ENCODE measurements around the gene SBK1.
A peak's percentile ranks its signal among the peaks of the same experiment; 100 is the strongest.
"Not testable (repeated sequence)": the region's sequence is repeated elsewhere in the genome, so short reads cannot be mapped to it uniquely, and the experiment has no call there.

Gene SBK1

DNA sequence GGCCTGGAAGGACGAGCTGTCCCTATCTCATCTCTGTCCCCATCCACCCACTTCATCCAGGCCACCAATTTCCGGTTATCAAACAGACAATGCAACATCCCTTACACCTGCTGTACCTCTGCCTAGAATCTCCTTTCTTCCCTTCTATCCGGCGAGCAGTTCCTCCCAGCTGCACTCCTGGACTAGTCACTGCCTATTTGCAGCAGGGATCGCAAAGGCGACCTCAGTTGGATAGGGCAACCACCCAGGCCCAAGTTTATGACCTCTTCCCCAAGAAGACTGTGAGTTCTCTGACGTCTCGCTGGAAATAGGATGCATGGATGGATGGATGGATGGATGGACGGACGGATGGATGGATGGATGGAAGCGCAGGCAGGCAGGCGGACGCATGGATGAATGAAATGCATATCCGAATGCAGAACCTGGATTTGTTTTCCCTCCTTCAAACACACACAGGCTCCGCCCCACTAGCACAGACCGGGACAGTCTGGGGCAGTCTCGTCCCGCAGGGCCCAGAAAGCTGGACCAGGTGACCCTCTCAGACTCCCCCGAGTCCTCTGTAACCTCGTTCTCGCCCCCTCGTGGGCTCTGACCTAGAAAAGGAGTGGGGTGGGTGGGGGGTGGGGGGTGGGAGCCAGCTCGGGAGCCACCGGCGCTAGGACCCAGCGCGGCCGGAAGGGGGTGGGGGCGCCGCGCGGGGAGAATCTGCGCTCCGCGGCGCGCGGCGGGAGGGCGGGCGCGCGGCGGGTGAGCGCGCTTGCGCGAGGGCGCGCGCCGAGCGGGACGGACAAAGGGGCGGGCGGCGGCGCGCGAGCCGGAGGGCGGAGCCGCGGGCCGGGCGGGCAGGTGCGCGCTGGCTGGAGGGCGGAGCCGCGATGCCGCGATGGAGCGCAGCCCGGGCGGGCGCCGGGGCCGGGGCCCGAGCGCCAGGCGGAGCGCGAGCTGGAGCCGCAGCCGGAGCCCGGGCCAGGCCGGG lies at the start of gene SBK1:
Gene SBK1, plus strand, starts transcription at position 875 of the 976 bp plus-strand sequence. CDS start 24,867 bp downstream, outside the sequence.
- peak; percentile 54 for DNase-seq

DNA sequence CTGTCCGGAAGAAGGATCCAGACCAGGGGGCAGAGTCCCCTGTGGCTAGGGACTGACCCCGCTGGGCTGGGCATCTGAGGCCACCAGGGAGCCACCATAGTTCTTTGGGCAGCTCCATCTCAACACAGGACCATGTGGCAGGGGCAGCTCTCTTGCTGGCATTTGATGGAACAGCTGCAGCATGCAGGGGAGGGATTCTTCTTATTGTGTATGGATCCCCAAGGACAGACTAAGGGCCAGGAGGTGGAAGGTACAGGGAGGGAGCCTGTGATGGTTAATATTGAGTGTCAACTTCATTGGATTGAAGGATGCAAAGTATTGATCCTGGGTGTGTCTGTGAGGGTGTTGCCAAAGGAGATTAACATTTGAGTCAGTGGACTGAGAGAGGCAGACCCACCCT lies 42.8 kb upstream of the SBK1 start:
- DNase-seq: not testable (repeated sequence)

GRCh38 chr16:28250999-28251398 lies 41.3 kb upstream of the SBK1 start:
- no peak for DNase-seq

DNA sequence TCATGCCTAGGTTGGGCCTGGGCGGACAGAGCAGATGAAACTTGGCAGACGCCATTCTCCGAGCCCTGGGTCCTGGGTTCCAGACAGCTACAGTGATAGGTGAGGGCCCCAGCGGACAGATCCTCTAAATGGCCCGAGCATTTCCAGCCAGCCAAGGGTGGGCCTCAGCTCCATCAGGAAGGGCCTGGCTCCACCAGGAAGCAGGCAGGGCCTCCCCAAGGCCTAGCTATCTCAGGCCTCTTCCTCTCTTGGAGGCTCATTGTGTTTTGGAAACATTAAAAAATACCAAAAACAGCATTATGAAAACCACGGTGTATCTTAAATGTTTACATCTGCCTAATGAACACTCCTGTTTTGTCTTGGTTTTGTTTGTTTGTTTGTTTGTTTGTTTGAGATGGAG lies 38.2 kb upstream of the SBK1 start:
- no peak for DNase-seq

DNA sequence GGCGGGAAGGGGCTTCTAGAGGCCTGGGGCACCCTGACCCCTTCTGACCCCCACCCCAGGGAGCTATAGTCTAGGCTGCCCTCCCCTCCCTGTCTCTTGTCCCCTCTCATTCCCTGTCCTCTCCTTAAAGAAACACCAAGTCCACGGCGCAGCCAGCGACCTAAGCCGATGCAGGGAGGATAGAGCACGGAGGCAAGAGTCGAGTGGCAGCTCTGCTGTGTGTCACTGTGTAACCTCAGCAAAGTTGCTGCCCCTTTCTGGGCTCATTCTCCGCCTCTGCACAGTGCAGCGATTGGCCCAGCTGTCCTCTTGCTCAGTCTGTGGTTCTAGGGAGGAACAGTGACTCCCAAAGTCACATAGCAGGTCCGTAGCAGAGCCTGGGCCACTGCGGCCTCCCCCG lies 36.5 kb upstream of the SBK1 start:
- no peak for DNase-seq

- no peak for DNase-seq
Measured at GRCh38 chr16:28257256-28257655, 35.1 kb upstream of the SBK1 start.

DNA sequence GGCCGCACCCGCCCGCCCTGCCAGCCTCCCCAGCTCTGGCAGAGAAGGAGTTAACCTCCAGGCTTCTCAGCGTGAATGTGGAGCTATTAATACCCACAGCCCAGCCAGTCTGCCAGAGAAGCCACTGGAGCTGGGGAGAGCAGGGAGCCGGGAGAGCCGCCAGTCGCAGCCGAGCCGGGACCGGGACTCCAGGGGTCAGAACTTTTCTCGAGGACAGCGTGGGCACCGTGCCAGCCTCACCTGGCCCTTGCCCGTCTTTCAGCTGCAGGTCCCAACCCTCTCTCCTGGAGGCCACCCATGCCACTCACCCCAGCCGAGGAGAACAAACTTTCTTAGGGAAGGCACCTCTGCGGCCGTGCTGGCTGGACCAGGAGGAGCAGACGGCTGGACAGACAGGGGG lies 33.8 kb upstream of the SBK1 start:
- no peak for DNase-seq

DNA sequence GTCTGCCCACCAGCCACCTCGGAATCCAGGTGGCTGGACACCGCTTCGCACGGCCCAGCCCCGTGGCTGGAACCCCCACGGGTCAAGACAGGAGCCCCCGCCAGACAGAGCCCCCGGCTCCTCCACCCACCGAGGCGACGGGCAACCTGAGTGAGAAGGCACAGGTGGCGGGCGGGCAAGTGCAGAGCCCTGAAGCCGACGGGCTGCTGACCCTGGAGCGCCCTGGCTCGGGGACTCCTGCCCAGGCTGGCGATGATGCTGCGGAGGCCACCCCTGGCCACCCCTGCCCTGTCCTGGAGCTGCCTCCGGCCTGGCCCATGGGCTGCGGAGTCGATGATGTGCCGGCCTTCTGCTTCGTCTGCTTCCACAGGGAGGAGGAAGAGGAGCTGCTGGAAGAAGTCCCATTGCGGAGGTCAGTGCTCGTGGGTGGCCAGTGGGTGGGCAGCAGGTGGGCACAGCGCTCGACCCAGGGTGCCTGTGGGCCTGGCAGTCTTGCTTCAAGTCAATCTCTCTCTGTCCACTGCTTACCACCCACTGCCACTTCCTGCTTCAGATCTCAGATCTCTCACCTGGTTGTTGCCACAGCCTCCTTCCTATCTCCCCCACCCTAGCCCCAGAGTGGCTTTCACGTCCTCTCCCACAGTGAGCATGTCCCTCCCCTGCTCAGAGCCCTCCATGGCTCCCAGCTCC lies 33.1 kb upstream of the SBK1 start:
- DNase-seq: no peak

GRCh38 chr16:28259781-28260150 lies 32.6 kb upstream of the SBK1 start:
- no peak for DNase-seq

- DNase-seq: no peak
Measured at GRCh38 chr16:28260193-28260592, 32.1 kb upstream of the SBK1 start.

- DNase-seq: no peak
Measured at GRCh38 chr16:28261942-28262341, 30.4 kb upstream of the SBK1 start.

DNA sequence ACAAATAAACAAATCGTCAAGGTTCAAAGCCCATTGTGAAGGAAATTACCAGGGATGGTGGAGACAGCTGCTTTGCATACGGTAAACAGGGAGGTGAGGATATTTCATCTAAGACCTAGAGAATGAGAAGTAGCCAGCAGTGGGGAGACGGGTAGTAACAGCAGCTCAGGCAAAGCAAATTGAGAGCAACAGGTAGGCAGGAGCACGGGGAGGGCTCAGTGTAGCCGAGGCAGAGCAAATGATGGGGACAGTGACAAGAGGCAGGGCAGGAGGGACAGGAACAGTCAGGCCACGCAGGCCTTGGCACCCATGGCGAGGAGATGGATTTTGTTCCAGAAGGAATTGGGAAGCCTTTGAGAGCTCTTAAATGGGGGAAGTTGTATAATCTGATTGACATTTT lies 29.0 kb upstream of the SBK1 start:
- DNase-seq: no peak

- DNase-seq: no peak
Measured at GRCh38 chr16:28264656-28265055, 27.7 kb upstream of the SBK1 start.

DNA sequence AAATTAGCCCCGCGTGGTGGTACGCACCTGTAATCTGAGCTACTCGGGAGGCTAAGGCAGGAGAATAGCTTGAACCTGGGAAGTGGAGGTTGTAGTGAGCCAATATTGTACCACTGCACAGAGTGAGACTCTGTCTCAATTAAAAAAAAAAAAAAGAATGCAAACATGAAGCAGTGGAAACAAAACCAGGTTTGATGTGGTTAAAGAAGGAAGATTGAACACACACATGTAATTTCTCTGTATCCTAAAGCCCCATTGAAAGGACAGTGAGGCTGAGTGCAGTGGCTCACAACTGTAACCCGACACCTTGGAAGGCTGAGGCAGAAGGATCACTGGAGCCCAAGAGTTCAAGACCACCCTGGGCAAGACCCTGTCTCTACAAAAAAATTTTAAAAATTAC lies 26.5 kb upstream of the SBK1 start:
- no peak for DNase-seq

GRCh38 chr16:28267356-28267755 lies 25.0 kb upstream of the SBK1 start:
- no peak for DNase-seq

- DNase-seq: no peak
Measured at GRCh38 chr16:28273511-28273910, 18.8 kb upstream of the SBK1 start.

GRCh38 chr16:28274676-28275075 lies 17.6 kb upstream of the SBK1 start:
- DNase-seq: no peak

DNA sequence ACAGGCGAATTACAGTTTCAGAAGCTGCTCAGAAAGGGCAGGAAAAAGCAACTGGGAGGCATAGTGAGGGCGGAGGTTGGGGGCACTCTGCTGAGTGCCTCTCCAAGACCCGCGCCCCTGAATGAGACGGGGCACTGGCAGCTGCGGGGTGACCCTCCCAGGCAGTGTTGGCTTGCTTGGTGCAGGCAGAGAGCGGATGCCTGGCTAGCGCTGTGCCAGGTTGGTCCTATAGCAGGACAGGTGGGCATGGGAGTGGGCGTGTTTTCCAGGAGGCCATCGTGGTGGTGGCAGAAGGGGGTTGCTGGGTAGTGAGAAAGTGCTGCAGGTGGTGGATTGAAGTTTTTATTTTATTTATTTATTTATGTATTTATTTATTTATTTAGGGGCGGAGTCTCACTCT lies 16.0 kb upstream of the SBK1 start:
- DNase-seq: no peak

- peak; percentile 36 for DNase-seq
Measured at GRCh38 chr16:28277537-28278388, 14.6 kb upstream of the SBK1 start.

DNA sequence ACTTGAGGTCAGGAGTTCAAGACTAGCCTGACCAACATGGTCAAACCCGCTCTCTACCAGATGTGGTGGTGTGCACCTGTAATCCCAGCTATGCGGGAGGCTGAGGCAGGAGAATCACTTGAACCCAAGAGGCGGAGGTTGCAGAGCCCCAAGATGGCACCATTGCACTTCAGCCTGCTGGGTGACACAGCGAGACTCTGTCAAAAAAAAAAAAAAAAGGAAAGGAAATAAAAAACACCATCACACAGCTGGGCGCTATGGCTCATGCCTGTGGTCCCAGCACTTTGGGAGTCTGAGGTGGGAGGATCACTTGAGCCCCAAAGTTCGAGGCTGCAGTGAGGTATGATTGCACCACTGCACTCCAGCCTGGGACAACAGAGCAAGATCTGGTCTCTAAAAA lies 13.3 kb upstream of the SBK1 start:
- no peak for DNase-seq

- no peak for DNase-seq
Measured at GRCh38 chr16:28280881-28281836, 11.2 kb upstream of the SBK1 start.

GRCh38 chr16:28282045-28282444 lies 10.3 kb upstream of the SBK1 start:
- no peak for DNase-seq
